NOMO-1 (cell line): Measurements from ENCODE around the gene ABCA9.
"Not testable (repeated sequence)": the region's sequence is repeated elsewhere in the genome, so short reads cannot be mapped to it uniquely, and the experiment has no call there.

Source experiments
- DNase-seq, 2 experiments: peaks; one replicate each; lab custom pipeline; 2025; ENCODE audit not compliant: unreplicated experiment in 2 of 2; lab: John Stamatoyannopoulos, UW

Gene ABCA9

DNA sequence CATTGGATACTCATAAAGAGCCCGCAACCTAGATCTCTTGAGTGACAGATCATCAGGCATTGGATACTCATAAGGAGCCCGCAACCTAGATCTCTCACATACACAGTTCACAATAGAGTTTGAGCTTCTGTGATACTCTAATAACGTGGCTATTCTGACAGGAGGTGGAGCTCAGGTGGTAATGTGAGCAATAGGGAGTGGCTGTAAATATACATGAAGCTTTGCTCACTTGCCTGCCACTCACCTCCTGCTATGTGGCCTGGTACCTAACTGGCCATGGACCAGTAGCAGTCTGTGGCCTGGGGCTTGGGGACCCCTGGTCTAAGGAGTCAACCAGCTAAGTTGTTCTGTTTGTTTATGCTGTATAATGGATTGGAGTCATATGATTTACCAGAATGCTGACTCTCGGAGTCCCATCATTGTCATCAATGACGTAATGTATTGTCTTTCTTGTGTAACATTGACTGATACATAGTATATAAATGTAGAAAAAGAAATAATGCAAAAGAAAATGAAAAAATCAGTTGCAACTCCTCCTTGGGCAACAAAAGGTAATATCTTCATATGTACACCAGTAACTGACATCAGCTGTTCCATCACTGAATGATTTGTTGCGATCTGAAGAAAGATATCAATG, 17.5 kb downstream of the ABCA9 start:
- no peak for DNase-seq

GRCh38 chr17:69042308-69042707, 18.4 kb downstream of the ABCA9 start:
- no peak for DNase-seq

DNA sequence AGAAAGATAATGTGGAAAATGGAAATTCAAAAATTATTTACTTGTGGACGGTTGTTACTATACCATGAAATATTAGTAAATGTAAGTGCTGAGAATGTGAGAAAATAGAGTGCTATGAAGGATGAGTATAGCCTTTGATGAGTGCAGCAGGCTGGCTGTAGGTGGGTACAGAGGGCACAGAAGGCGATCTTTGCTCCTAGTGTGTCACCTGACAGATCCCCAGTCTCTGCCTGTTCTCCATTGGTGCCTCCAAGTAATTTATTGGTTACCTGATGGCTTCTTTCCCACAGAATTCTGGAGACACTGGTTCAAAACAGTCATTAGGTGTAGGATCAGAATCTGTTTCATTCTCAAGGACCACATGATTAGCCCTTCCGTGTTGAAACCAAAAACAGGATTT, 28.9 kb downstream of the ABCA9 start:
- DNase-seq: no peak

GRCh38 chr17:69030169-69030568, 30.6 kb downstream of the ABCA9 start:
- DNase-seq: no peak

DNA sequence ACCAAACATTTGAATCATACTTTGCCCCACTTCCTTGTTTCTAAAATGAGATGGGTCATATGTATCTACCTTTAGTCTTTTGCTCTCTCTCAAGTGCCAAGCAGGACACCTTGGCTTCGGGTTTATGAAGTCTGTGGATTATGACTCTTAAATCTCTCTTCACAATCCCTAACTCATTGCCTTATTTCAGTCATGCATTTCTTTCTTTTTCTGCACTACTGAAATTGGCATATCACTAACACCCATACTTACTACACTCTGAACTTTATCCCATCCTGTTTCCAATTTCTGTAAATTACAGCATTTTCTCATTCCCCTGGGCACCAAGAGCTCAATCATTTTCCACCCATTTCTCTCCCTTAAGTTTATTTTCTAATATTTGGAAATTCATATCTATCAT, 42.0 kb downstream of the ABCA9 start:
- DNase-seq: no peak

- DNase-seq: no peak
Observed at GRCh38 chr17:69018022-69018615, 42.6 kb downstream of the ABCA9 start.

DNA sequence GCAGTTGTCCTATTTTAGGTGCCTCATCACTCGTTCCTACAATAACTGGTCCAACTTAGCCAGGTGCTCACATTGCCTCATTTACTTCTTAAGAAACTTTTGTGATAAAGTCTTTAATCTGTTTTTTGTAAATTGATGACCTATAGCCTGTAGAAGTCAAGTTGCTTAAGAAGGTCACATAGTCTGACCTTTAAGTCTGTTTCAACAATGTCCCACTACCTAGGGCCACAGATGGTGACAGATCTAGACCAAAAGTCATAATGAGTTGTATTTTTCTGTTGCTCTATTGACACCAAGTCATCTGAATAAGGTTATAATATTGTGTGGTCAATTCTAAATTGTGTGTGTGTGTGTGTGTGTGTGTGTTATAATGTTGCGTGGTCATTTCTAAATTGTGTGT, 45.1 kb downstream of the ABCA9 start:
- DNase-seq: no peak

DNA sequence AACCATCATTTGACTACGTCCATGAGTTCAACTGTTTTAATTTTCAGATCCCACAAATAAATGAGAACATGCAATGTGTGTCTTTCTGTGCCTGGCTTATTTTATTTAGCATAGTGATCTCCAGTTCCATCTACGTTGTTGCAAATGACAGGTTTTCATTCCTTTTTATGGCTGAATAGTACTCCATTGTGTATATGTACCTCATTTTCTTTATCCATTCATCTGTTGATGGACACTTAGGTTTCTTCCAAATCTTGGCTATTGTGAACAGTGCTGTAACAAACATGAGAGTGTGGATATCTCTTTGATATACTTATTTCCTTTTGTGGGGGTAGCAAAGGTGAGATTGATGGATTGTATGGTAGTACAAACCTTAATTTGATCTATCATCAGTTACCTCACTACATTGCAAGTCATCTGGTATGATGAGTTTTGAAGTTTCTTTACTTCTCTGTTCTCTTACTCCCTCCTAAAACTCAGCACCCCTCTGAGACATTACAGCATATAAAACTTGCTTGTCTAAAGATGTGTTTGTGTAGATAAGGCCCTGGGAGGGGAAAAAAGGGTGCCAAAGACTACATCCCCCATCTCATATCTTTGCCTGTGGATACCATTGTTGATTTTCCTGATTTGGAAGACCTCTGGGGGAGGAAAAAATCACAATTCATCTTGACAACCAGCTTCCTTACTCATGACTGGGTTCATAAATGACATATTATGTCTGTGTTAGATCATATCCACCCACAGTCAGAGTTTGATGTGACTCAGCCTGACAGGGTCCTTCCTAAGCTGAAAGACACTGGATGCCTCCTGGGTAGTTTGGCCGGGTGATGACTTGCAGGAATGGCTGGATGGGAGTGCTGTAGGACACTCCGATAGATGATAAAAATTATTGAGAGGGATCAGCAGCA, 47.6 kb downstream of the ABCA9 start:
- no peak for DNase-seq

- DNase-seq: no peak
Observed at GRCh38 chr17:69009930-69010329, 50.8 kb downstream of the ABCA9 start.

- not testable (repeated sequence) for DNase-seq
Observed at GRCh38 chr17:69004759-69005158, 56.0 kb downstream of the ABCA9 start.

DNA sequence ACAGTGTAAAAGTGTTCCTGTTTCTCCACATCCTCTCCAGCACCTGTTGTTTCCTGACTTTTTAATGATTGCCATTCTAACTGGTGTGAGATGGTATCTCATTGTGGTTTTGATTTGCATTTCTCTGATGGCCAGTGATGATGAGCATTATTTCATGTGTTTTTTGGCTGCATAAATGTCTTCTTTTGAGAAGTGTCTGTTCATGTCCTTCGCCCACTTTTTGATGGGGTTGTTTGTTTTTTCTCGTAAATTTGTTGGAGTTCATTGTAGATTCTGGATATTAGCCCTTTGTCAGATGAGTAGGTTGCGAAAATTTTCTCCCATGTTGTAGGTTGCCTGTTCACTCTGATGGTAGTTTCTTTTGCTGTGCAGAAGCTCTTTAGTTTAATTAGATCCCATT, 61.0 kb downstream of the ABCA9 start:
- not testable (repeated sequence) for DNase-seq

DNA sequence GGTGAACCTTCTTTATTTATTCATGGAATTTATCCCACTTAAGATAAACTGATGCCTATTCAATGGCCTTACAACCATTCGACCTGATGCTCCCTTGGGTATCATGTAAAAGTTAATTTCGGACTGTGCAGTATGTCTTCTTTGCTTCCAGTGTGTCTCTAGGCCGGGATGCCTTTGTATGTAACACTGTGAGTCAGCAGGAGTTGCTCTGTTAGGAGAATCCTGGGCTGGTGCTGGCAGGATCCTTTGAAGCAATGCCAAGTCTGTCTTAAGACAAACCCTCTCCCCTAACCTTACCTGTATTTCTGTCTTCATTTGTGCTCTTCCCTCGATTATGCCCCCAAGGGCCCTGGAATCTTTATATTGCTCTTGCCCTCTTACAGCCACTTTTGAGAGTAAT, 67.6 kb downstream of the ABCA9 start:
- DNase-seq: no peak

DNA sequence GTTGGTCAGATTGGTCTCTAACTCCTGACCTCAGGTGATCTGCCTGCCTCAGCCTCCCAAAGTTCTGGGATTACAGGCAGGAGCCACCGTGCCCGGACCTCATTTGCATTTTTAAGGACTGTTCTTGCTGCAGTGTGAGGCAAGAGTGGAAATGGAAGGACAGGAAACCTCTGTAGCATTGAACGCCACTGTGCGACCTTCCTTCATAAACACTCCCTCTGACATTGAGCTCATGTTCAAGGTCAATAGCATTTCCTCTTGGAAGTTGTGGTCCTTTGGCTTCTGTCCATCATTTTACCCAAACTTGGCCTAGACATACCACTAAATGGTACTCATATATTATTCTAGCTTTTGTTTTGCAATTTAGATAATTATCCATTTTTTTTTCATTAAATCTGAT, 72.8 kb downstream of the ABCA9 start:
- no peak for DNase-seq

DNA sequence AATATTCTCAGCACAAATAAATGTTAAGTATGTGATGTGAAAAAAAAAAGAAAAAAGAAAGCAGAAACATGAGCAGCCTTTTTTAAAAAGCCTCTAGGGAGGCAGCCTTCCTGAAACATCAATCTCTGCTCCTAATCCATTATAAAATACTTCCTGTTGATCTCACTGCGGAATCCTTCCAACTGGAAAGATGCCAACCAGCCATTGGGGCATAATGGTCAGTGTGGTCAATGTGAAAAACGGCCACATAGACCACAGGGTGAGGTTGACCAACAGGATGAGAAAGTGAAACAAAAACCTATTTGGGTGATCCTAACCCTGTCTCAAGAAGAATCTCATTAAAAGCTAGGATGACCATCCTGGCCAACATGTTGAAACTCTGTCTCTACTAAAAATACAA, 79.4 kb downstream of the ABCA9 start:
- no peak for DNase-seq

DNA sequence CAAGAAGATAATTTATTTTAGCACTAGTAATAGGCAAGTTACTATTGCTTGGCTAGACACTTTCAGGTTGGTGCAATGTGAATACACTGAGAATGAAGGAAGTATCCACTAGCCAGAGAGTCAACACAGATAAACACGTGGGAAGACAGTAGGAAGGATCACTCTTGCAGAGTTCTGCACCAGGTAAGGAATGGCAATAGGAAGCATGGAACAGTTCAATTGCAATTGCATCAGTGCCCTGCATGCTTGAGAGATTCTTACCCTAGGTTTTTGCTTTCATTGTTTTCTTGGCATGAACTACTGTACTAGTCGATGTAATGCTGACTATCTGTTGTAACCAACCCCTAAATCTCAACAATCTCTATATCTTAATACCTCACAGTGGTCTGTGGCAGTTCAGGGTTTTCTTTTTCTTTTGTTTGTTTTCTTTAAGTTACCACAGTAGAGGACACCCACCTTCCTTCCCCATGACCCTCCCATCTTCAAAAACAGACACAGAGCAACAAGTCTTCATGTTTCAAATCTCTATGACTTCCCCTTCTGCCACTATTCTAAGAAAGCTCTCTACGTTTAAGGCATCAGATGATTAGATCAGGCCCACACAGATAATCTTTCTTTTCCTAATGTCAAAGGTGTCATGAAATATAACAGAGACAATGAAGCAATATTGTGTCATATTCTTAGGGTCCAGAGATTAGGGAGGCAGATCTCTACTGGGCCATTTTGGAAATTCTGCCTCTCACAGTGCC, 87.5 kb downstream of the ABCA9 start:
- DNase-seq: peak in 1 of 2 experiments; percentile 9

- DNase-seq: no peak
Observed at GRCh38 chr17:68972119-68972704, 88.5 kb downstream of the ABCA9 start.

- peak; percentile 68 to 70 for DNase-seq
Observed at GRCh38 chr17:68969101-68969500, 91.6 kb downstream of the ABCA9 start.

- no peak for DNase-seq
Observed at GRCh38 chr17:68963958-68964357, 96.8 kb downstream of the ABCA9 start.

- DNase-seq: no peak
Observed at GRCh38 chr17:68961214-68961882, 99.4 kb downstream of the ABCA9 start.

DNA sequence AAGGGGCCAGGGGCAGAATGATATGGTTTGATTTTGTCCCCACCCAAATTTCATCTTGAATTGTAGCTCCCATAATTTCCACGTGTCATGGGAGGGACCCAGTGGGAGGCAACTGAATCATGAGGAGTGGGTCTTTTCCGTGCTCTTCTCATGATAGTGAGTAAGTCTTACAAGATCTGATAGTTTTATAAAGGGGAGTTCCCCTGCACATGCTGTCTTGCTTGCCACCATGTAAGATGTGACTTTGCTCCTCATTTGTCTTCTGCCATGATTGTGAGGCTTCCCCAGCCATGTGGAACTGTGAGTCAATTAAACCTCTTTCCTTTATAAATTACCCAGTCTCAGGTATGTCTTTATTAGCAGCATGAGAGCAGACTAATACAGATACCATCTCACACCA, 101.6 kb downstream of the ABCA9 start:
- not testable (repeated sequence) for DNase-seq
